HG02588 (cell line): Measurements from ENCODE around the gene LDLRAD4.

ENCODE experiments used
- ATAC-seq: cut with Tn5 transposase; IDR thresholded peaks from one replicate; pipeline ENCODE4 v1.9.1; 2021; ENCODE audit warnings: mild to moderate bottlenecking, moderate library complexity; ENCODE audit not compliant: unreplicated experiment

The LDLRAD4 gene

DNA sequence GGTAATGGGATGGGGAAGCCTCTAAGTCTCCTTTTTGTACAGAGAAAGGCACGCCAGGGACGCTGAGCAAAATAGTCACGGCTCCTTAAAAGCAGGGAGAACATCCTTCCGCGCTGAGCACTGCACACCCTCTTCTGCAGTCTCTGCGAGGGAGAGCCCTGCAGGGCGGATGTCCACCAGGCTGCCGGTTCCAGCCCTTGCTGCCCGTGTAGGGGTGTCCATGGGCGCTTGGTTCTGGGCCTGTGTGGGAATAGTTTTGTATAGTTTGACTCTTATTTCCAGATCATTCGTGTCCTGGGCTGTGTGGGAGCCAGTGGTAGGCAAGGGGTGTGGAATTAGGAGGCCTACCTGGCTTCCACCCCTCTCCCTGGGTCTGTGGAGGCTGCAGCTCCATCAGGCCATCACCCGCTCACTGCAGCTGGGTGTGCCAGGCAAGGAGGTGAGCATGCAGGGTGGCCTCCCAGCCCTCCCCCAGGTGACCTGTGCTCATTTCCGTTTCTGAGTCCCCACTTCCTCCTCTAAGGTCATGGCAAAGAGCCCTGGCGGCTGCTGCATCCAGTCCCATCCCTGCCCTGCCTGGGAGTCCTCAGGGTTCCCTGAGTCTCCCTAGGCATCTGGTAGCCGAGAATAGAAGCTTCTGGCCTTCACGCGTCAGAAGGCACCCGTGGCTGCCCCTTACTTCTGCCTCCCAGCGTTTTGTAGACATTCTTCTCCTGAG is 202.6 kb downstream of the LDLRAD4 start:
- ATAC-seq: no peak

DNA sequence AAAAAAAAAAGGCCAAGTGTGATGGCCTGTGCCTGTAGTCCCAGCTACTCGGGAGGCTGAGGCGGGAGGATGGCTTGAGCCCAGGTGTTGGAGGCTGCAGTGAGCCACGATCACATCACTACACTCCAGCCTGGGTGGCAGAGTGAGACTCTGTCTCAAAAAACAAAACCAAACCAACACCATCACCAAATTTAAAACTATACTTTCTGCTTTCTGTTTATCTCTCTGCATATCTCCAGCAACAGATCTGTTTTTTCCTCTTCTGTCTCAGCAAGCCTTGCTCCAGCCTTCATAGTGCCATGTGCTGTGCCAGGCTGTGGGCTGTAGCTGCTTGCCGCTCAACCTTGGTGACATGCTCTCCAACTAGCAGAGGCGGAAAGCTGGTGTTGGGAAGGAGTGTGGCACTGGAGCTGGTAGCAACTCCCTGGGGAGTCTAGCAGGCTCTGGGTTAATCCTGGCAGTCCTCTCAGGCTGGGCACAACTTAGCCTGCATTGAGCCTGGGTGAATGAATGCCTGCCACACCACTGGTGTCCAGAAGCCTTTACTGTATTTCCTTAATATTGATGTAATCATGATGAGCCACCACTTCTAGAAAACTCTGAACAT is 204.1 kb downstream of the LDLRAD4 start:
- no peak for ATAC-seq

DNA sequence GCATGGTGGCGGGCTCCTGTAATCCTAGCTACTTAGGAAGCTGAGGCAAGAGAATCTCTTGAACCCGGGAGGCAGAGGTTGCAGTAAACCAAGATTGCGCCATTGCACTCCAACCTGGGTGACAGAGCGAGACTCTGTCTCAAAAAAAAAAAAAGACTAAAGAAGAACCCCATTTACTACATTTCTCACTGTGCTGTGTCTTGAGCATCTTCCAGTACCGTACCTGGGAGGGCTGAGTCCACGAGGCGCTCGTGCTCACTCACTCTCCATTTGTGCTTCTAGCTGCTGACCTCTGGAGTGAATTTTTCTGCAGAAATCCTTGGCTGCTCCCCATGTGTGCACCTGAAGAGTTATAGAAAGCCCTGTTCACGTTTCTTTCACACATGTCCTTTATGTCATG is 204.8 kb downstream of the LDLRAD4 start:
- ATAC-seq: no peak

DNA sequence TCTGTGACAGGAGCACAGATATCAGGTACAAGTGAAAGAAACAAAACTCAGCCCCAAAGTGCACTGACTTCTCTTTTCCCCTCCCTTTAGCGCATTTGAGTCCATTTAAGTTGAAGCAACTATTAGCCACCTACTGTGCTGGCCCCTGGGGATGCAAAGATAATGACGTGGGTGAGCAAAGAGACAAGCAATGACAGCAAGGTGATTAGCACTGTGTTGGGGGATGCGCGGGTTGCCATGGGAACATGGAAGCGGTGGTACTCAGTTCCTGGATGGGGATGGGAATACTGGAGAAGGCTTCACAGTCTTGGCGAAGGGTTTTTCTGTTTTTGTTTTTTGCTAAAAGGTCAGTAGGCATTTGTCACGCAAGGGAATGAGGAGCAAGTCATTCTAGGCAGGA is 205.8 kb downstream of the LDLRAD4 start:
- no peak for ATAC-seq

DNA sequence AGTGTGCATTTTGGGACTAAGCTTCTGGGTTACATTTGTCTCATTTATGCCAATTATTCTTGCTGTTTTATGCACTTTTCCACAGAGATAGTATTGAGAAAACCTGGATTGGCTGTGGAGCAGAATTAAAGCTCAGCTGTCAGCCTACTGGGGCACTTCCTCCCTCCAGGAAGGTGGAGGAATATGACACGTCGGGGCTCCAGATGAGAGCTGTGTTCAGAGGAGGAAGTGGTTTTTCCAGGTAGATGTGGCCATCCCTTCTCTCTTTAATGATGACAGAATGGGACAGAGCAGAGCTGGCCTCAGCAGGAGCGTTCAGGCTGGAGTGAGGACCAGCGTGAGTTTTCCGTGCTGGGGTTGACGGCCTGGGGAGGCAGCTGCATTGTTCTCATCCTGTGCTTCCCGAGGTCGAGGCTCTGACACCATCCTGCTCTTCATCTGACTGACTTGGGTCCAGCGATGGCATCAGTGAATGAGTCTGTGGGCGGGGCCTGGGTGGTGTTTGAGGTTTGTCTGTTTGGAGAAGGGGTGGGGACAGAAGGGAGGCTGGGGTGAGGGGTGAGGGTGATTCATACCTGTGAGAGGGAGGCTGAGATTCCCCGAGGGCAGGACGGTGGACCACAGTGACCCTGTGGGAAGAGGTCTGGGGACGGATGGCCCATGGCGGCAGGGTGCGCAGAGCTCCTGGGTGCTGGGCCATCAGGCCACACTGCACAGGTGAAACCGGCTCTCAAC is 207.0 kb downstream of the LDLRAD4 start:
- ATAC-seq: no peak

DNA sequence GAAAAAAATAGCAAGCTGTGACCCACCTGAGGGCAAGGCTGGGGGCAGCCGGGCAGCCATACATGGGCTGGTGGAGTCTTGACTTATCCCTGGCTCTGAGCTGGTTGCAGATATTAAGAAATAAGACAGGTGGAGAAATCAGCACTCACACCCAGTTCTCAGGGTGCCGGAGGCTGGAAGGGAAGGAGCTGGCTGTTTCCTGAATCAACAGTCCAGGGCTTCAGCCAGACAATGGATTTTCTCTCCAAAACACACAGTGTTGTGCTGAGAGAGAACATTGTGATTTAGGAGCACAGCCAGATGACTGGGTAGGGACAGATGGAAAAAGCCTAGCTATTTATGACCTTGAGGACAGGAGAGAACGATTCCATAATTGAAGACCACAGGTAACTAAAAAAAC is 208.8 kb downstream of the LDLRAD4 start:
- no peak for ATAC-seq

DNA sequence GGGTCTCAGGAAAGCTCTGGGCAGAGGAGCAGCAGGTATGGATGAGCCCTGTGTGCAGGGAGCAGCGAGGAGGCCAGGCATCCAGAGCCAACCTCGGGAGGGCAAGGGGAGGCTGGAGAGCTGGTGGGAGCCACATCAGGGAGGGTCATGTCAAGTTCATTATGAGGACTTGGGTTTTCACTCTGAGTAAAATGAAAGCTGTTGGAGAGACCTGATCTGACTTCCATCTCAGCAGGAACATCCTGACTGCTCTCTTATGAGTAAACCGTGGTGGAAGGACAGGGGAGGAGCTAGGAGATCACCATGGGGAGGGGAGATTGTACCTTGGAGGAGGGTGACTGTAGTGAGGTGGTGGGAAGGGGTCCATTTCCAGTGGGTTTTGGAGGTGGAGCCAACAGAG is 209.8 kb downstream of the LDLRAD4 start:
- no peak for ATAC-seq

DNA sequence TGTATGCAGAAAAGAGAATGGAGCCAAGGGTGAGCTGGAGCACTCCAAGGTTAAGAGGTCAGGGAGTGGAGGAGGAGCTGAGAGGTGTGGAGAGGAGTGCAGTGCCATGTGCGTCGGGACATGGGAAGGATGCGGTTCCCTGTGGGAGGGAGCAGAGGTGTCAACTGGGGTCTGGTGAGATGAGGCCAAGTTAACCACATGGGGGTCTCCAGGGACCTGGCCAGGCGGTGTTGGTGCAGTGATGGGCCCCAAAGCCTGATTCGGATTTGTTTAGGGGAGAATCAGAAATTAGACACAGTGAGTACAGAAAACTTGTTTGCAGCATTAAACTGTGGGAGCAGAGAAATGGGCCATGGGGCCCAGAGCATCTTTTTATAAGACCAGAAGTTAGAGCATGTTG is 210.5 kb downstream of the LDLRAD4 start:
- ATAC-seq: no peak

DNA sequence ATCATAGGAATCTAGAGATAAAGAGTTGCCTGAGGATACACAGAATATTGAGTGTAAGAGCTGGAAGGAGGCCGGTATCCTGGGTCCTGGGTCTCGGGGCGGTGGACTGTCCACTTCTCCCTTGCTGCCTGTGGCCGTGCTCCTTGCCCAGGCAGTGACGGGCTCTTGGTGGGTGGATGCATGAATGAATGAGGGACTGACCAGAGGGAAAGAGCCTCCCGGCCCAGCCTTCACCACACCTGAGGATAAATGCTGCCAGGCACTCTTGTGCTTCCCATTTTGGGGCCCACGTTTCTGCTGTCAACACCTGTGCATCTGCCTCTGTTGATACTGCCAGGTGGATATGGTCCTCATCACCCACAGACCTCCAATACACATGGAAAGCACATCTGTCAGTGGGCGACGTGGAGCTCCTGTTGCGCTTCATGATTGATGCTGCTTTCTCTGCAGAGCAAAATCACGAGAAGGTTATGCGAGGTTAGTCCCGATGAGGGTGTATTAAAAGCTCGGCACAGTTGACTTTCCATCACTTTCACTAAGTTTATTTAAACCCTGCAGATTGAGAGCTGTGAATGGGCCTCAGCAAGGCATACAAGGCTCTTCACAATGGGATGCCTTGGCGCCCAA is 211.4 kb downstream of the LDLRAD4 start:
- ATAC-seq: no peak

DNA sequence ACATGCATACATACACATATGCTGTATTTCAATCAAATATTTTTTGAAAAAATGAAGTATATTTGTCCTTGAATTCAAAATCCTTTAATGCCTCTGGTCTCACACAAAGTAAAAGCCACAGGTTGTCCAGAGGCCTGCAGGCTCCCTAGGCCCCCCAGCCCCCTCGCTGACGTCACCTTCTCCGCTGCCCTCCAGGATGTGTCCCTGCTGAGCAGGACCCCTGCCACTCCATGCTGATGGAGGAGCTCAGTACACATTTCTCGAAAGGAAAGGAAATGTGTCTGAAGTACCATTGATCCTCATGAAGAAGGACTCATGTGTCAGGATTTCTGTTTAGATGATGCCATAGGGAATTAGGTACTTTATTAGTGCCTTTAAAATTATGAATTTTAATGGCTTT is 212.1 kb downstream of the LDLRAD4 start:
- ATAC-seq: no peak

DNA sequence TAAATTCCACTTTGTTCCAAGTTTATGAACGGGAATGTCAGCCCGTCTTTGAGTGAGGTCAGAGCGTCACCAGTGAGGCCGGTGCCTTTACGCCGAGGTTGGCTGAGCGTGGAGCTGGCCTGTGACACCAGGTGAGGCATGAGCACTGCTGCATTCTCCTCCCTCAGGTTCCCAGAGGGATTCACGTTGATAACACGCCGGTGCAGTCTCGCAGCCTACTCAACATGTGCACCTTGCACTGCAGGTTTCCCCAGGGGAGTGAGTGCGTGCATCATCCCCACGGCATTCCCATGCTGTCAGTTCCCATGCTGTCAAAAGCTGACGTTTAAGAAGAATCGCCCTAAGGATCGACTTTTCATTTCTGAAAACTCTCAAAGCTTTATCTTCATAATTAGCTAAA is 213.3 kb downstream of the LDLRAD4 start:
- no peak for ATAC-seq

DNA sequence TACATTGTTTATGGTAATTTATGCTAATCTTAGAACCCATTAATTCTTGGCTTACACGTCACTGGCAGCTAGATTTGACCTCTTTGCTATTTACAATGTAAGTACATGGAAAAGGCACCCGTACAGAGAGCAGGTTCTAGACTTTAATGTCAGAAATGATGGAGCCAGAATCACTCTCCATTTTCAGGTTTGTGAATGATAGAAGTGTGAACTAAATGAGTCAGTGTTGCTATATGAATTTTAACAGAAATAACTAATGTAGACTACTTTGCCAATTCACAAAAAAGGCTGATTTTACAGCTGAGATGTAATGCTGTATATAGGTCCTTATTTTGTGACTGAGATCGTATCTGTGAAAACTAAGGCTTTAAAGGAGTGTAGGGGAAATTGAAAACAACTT is 214.6 kb downstream of the LDLRAD4 start:
- ATAC-seq: no peak

DNA sequence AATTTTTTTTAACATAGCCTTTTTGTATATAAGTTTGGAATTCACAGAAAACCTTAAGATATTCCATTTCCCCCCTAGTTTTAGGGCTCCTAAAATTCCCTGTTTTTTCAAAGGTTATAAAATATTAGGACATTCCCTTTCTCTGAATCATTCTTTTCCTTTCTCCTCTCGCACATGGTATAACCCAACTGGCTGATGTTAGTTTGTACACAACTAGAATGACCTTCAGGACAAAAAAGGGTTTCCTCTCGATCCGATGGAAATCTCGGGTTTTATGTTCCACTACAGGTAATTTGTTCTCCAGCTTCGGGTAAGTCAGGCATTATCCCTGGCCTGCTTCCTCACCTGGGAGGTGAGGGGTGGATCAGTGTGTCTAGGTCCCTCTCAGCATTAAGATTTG is 215.1 kb downstream of the LDLRAD4 start:
- ATAC-seq: no peak

DNA sequence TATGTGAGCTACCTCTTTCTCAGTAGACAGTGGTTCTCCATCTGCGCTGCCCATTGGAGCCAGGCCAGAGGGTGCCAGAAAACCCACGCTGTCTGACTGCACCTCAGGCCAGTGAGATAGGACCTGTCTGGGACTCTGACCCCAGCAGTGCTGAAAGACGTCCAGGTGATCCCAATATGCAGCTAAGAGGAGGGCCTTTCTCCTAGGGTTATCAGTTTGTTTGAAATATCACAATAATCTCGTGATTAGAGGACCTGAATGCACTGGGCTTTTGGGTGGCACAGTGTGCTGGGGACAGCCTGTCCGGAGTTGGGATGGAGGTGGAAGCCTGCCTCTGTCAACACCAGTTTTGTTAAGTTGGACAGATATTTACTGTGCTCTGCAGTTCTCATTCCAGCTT is 216.3 kb downstream of the LDLRAD4 start:
- no peak for ATAC-seq

DNA sequence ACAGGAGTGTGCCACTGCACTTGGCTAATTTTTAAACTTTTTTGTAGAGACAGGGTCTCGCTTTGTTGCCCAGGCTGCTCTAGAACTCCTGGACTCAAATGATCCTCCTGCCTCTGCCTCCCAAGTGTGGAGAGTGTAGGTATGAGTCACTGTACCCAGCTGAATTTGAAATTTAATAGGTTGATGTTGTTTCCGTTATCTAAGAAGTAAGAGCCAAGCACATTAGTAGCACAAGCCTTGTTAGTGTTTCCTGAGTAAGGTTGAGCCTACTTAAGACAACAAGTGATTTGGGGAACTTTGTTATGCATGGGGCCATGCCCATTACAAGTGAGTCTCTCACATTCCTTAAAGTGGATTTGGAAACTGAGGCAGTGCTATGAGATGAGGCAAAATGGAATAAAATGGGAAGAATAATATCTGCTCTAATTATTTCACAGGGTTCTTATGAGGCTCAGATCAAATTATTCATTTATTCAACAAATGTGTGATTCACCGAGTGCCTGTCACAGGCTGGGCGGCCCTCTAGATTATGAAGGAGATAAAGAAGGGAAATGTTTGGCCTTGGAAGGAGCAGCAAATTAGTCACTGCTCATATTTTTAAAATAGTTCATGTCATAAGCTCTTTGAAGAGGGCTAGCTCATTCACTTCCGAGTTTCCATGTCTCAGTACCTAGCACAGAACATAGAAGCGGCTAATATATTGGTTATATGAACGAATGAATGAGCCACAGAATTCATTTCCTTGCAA is 217.2 kb downstream of the LDLRAD4 start:
- ATAC-seq: no peak

DNA sequence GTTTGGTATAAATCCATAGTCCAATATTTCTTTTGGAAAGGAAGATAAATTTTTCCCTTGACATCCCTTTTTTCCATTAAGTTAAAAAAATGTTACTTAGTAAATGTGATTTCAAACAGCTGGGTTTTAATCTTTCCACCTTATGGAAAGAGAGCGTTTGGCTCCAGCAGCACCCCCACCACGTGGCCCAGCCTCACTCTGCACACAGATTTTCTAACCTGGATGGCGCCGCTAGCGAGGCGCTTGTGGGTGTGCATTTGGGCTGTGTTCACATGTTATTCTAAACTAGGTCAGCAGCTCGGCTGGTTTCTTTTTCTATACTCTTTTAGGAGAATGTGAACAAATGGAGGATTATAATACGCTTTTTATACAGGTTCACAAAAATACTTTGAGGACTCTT is 218.0 kb downstream of the LDLRAD4 start:
- ATAC-seq: no peak

DNA sequence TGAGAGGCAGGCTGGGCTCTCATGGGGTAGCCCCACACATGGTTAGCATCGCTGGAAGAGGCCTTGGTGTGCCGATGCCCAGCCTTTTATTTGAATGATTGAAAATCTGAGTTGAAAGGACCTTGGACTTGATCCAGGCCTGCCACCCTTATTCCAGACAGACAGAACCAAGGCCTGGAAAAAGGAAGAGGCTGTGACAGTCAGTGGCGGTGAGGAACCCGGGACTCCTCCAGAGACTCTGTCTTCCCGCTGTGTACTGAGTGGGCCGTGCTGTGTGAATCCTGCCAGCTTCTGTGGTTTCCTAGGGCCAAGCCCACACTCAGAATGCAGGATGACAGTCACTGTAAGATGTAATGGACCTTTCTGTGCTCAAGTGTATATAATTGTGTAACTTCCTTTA is 218.5 kb downstream of the LDLRAD4 start:
- no peak for ATAC-seq

DNA sequence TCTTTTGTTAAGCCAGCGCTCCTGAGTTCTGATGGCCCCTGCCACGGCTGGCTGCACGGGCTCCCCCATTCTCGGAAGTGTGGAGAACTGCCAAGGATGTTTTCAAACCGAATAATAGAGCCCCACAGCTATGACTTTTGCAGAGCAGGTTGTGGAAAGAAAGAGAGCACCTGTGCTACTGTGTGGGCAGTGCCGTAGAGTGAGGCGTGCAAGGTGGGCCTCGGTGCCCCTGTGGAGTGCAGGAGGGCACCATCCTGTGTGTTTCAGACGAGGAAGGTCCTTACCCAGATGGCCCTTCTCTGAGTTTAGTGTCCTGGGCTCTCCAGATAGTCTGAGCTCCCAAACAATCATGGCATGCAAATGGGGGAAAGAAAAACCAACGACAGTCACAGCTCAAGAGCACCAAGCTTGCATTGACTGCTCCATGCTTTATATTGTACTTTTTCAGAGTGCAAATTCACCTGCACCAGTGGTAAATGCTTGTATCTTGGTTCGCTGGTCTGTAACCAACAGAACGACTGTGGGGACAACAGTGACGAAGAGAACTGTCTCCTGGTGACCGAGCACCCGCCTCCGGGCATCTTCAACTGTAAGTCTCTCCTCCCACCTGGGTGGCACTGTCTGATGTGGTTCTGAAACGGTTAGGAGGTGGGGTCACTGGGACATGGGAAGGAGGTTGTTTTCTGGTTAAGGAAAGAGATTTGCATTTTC is 219.4 kb downstream of the LDLRAD4 start:
- no peak for ATAC-seq

DNA sequence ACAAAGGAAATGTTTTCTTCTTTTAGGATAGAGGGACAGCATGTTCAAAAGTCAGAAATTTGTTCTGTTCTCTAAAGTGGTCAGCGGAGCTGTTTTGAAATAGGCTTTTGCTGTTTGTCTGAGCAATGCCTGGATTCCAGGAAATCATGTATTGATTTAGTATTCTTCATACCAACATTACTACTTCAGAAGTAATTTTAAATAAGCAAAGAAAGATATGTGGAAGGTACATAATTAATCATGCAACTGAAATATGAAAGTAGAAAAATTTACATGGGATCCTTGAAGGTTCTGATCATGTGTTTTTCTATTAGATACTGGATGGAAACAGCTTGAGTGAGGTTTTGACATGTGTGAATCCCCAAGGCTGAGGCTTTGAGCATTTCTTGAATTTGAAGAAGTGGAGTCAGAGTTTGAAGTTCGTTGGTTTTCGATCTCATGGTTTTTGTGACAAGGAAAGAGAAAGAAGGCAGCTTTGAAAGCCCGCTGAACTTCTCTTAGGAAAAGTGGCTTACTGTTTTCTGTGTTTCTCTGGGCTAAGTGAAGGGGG is 220.0 kb downstream of the LDLRAD4 start:
- no peak for ATAC-seq

DNA sequence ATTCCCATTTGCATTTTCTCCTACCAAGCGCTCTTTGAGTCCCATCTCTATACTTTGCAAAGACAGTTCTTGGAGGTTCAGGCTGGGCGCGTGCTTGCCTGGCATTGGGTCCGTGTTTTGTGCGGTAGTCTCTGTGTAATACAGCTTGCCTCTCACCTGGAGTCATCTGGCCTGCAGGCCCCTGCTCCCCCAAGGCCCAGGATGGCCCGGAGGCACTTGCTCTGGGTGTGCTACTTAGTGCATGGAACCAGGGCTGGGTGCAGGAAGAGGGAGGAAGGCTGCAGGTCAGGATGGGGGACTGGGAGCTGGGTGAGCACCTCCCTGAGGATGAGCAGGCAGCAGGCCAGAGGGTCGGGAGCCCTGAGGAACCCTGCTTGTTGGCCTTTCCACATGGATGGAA is 220.9 kb downstream of the LDLRAD4 start:
- ATAC-seq: no peak
